ENCODE data around the gene DAPK1.

- no peak for TF ChIP-seq POLR2A (IDR thresholded peaks at IDR 0.05; ENCODE audit: low read depth, low read length)
- TF ChIP-seq POLR2AphosphoS5 (IDR thresholded peaks at IDR 0.05; ENCODE audit: low read depth, low read length): no peak
- TF ChIP-seq TAF1 (IDR thresholded peaks at IDR 0.05; ENCODE audit: low read depth, low read length): no peak
- no peak for TF ChIP-seq SPI1 (IDR thresholded peaks at IDR 0.05; ENCODE audit: low read depth, low read length)
- no peak for TF ChIP-seq PAX5 (IDR thresholded peaks at IDR 0.05; ENCODE audit: insufficient read depth, low read length, severe bottlenecking)
- no peak for TF ChIP-seq POU2F2 (IDR thresholded peaks at IDR 0.05; ENCODE audit: low read depth, low read length)
Measured at GRCh38 chr9:87629104-87629503, 131.4 kb downstream of the DAPK1 start.

Measured in GM12891 (cell line).